AG09319 (cell line): Measurements from ENCODE around the gene MEGF8.
"Not testable (repeated sequence)": the region's sequence is repeated elsewhere in the genome, so short reads cannot be mapped to it uniquely, and the experiment has no call there.

Experiments used
- DNase-seq: peaks from one replicate; pipeline ENCODE4 v3.0.0-alpha.2; 2010; ENCODE audit warnings: low read depth; ENCODE audit errors: extremely low read depth
- TF ChIP-seq, protein P1 (sequence below): IDR thresholded peaks from 2 replicates; pipeline ENCODE4 v1.5.1; 2011; ENCODE audit warnings: low read depth, mild to moderate bottlenecking, inconsistent platforms, low read length, moderate library complexity

Gene MEGF8

DNA sequence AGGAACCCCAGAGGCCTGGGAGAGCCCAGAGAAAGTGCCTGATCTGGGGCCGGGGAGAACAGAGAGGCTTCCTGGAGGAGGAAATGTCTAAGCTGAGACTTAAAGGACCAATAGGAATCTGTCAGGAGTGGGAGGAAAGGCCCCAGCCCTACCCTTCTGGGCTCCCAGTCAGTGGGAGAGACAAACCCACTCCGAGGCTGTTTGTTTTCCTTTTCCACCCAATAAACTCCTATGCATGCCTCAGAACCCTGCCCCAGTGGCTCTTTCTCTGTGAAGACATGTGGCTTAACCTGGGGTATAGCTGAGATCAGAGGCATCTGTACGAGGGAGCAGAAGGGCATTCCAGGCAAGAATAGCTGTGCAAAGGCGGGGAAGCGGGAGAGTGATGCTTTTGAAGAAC, 1.9 kb downstream of the MEGF8 start:
- DNase-seq = no peak
- TF ChIP-seq, protein P1, sequence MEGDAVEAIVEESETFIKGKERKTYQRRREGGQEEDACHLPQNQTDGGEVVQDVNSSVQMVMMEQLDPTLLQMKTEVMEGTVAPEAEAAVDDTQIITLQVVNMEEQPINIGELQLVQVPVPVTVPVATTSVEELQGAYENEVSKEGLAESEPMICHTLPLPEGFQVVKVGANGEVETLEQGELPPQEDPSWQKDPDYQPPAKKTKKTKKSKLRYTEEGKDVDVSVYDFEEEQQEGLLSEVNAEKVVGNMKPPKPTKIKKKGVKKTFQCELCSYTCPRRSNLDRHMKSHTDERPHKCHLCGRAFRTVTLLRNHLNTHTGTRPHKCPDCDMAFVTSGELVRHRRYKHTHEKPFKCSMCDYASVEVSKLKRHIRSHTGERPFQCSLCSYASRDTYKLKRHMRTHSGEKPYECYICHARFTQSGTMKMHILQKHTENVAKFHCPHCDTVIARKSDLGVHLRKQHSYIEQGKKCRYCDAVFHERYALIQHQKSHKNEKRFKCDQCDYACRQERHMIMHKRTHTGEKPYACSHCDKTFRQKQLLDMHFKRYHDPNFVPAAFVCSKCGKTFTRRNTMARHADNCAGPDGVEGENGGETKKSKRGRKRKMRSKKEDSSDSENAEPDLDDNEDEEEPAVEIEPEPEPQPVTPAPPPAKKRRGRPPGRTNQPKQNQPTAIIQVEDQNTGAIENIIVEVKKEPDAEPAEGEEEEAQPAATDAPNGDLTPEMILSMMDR = no peak

DNA sequence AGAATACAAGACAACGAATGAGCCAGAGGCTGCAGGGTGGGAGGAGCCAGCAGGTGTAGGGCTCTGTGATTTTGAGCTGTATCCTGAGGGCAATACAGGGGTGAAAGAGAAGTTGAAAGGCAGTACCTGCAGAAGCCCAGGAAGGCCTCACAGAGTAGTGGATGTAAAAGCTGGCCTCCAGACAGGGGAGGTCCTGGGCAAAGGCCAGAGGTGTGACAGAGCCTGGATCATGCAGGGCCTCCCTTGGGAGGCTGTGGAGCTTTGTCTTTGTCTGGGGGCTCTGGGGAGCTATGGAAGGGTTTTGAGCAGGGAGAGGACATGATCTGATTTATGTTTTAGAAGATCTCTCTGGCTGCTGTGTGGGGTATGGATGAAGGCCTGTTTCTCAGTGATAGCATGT, 2.7 kb downstream of the MEGF8 start:
- TF ChIP-seq, protein P1 = no peak
- DNase-seq = no peak

DNA sequence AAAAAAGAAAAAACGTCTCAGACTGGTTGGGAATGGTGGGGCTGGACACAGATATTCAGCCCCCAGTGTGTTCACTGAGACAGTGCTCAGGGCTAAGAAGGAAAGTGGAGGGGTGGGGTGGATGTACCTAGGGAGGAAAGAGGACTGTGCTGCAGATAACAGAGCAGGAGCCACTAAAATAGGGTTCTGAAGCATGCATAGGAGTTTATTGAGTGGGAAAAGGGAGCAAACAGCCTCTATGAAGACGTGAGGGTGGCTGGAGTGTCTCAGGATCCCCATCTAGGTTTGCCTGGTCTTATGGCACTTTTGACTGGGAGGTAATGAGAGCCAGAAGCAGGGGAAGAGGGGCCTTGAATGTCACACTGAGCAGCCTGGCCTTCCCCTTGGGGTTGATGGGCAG, 3.4 kb downstream of the MEGF8 start:
- TF ChIP-seq, protein P1 = no peak
- no peak for DNase-seq

DNA sequence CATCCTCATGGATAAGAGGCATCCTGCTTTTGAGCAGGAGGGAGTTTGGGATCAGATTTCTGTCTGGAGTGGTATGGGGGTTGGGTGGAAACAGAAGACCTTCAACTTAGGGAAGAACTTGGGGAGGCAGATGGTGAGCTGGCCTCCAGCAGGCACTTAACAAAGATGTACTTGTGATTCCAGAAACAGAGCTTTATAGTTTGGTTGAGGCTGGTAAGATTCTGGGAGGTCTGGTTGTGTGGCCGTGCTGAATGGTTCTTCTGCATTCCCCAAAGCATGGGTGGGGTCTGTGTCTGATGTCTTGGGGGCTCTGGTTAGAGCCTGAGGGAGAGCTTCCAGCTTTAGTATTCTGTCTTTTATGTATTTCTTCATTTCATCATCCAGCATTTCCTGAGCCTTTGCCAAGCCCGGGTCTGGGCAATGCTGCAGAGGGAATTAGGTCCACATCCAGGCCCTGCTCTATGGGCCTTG, 4.8 kb downstream of the MEGF8 start:
- peak; percentile 27 for DNase-seq
- TF ChIP-seq, protein P1 = no peak

DNA sequence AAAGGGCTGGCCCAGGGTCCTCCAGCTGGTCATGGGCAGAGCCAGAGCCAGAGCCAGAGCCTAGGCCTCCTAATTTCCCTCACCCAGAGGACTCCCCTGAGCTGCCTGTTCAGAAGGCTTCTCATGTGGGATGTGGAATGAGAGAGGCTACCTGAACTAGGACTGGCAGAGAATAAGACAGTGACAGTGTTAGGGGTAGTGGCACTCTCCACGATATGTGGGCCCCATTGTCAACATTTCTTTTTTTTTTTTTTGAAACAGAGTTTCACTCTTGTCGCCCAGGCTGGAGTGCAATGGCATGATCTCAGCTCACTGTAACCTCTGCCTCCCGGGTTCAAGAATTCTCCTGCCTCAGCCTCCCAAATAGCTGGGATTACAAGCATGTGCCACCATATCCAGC, 5.9 kb downstream of the MEGF8 start:
- DNase-seq = not testable (repeated sequence)

DNA sequence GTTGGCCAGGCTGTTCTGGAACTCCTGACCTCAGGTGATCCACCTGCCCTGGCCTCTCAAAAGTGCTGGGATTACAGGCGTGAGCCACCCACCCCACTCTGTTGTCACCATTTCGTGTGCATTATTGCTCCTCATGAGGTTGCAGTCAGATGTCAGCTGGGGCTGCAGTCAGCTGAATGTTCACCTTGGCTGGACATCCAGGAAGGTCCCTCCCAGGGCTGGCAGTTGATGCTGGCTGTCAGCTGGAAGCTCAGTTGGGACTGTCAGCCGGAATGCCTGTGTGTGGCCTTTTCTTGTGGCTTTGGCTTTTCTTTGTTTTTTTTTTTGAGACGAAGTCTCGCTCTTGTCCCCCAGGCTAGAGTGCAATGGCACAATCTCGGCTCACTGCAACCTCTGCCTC, 6.6 kb downstream of the MEGF8 start:
- TF ChIP-seq, protein P1 = no peak
- no peak for DNase-seq

DNA sequence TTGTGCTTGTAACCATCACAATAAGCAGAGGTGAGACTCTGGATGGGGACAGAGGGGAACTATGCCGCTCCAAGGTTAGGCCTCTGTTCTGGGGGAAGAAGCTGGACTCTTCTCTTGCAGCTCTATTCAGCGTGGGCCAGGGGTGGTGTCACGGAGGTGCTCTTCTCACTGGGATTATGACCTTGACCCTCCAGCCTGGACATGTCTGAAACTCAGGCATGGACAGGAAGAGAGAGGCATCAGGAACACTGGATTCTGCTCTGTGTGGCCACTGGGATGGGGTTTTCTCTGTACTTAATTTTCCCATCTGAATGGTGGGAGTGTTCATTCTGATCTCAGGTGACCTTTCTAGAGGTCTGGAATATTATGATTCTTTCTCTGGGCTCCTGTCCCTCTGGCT, 7.6 kb downstream of the MEGF8 start:
- TF ChIP-seq, protein P1 = no peak
- DNase-seq = no peak

DNA sequence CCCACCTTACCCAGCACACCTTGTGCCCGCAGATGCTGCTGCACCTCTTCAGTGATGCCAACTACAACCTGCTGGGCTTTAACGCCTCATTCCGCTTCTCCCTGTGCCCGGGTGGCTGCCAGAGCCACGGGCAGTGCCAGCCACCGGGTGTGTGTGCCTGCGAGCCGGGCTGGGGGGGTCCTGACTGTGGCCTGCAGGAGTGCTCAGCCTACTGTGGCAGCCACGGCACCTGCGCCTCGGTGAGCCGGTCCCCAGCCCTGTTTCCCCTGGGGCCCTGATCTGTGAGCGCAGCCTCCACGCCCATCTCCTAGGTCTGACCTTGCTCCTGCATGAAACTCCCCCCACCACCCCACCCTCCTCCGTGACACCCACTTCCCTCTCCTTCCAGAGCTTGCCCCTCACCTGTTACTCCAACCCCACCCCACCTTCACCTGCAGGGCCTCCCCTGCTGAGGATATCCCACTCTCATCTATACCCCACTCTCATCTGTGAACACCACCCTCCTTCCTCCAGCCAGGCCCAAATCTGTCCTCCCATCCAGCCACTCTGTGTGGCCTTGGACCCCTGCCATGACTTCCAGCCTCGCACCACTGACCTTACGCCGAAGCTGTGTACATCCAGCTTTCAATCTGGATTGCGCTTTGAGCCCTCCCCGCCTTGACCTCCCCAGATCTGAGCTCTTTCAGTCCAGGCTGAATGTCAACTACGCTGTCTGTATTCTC, 8.7 kb downstream of the MEGF8 start:
- no peak for DNase-seq
- TF ChIP-seq, protein P1 = no peak
